Parathyroid adenoma (tissue), 2 donors: ENCODE measurements around the gene GAS6.

Source experiments
- H2AFZ ChIP-seq: fragments of 300-600 bp; sonication (generic); one replicate; pipeline ENCODE4 v1.7.0; 2017; ENCODE audit warnings: antibody characterized with exemption, mild to moderate bottlenecking
- H3K27ac ChIP-seq: fragments of 300-600 bp; sonication (generic); one replicate; pipeline ENCODE4 v1.7.0; 2017
- H3K27me3 ChIP-seq: fragments of 300-600 bp; sonication (generic); one replicate; pipeline ENCODE4 v1.7.0; 2017; ENCODE audit warnings: low read length; ENCODE audit not compliant: control insufficient read depth, insufficient read depth
- H3K36me3 ChIP-seq: fragments of 300-600 bp; sonication (generic); one replicate; pipeline ENCODE4 v1.7.0; 2017; ENCODE audit warnings: low read length; ENCODE audit not compliant: control insufficient read depth, insufficient read depth
- H3K4me1 ChIP-seq: fragments of 300-600 bp; sonication (generic); one replicate; pipeline ENCODE4 v1.7.0; 2017; ENCODE audit warnings: control low read depth
- H3K4me2 ChIP-seq: fragments of 300-600 bp; sonication (generic); one replicate; pipeline ENCODE4 v1.7.0; 2017; ENCODE audit warnings: low read length
- H3K4me3 ChIP-seq: fragments of 300-600 bp; sonication (generic); one replicate; pipeline ENCODE4 v1.7.0; 2017; ENCODE audit warnings: low read depth, low read length
- H3K79me2 ChIP-seq: fragments of 300-600 bp; sonication (generic); one replicate; pipeline ENCODE4 v1.7.0; 2017; ENCODE audit warnings: control low read depth
- H3K9ac ChIP-seq: fragments of 300-600 bp; sonication (generic); one replicate; pipeline ENCODE4 v1.7.0; 2017; ENCODE audit warnings: mild to moderate bottlenecking
- H3K9me3 ChIP-seq: fragments of 300-600 bp; sonication (generic); one replicate; pipeline ENCODE4 v1.7.0; 2017; ENCODE audit warnings: low read length; ENCODE audit not compliant: control insufficient read depth
- CTCF ChIP-seq: fragments of 300-600 bp; sonication (generic); IDR thresholded peaks from one replicate; pipeline ENCODE4 v1.7.0; 2017; ENCODE audit warnings: antibody characterized with exemption, mild to moderate bottlenecking
- donor health status: primary hyperparathyroidism.

Gene GAS6

DNA sequence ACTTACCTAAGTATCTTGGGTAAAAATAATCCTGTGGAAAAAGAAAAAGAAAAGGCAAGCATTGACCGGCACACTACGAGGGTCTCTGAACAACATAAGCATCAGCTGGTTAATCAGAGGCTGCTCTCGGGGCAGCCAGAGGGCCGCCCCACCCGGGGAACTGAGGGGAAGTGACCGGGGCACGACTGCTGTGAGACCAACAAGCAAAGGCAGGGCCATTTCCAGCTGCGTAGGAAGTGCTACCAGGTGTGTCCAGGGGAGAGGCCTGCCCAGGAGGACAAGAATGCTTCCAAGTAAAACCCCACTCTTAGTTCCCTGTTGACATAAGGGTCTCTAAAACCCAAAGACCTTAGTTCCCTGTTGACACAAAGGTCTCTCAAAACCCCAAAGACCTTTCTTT, 15.9 kb downstream of the GAS6 start:
- Histone ChIP-seq H3K9me3 (no peaks in the 10 kb centered on the region), H3K4me3 (no peak overlapping the region), H3K9ac (no peak overlapping the region), H3K27ac (no peak overlapping the region), H3K79me2 (peaks cover 23% of the 10 kb centered on the region), H3K27me3 (no peaks in the 10 kb centered on the region), H3K4me2 (no peak overlapping the region), H2AFZ (no peak overlapping the region), H3K4me1 (no peaks in the 10 kb centered on the region), H3K36me3 (no peaks in the 10 kb centered on the region)
- TF ChIP-seq CTCF = no peak

DNA sequence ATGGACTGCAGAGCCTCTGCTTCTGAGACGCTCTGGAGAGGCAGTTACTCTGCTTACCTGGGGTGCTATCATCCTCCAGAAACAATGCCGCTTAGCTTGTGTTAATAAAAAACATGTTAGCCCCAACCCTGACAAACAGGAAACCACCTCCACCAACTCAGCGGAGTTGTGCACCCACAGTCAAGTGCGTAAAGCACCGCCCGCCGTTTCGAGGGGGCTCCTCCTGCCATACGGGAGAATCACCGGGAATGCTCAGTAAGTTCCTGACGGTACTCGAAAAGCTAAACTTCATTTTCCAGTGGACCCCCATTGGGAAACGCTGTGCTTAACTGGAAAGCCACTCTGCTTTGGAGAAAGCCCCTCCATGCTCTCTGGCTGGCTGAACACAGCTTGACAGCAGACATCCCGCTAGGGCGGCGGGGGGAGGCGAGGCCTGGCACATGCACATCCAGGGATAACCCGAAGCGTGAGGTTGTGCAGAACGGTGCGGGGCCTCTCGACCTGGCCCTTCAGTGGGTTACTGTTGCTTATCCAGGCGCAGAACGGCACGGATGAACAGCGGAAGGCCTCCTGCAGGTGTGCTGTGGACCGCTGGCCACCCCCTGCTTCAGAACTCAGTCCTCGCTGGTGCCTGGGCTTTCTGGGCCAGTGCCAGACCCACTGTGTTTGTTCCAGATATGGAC, 17.1 kb downstream of the GAS6 start:
- Histone ChIP-seq H3K4me2 (no peak overlapping the region), H3K4me3 (no peak overlapping the region), H3K9me3 (no peaks in the 10 kb centered on the region), H3K4me1 (no peaks in the 10 kb centered on the region), H3K27ac (no peak overlapping the region), H3K36me3 (no peaks in the 10 kb centered on the region), H3K27me3 (no peaks in the 10 kb centered on the region), H3K79me2 (peaks cover 26% of the 10 kb centered on the region), H3K9ac (no peak overlapping the region), H2AFZ (no peak overlapping the region)
- no peak for TF ChIP-seq CTCF

DNA sequence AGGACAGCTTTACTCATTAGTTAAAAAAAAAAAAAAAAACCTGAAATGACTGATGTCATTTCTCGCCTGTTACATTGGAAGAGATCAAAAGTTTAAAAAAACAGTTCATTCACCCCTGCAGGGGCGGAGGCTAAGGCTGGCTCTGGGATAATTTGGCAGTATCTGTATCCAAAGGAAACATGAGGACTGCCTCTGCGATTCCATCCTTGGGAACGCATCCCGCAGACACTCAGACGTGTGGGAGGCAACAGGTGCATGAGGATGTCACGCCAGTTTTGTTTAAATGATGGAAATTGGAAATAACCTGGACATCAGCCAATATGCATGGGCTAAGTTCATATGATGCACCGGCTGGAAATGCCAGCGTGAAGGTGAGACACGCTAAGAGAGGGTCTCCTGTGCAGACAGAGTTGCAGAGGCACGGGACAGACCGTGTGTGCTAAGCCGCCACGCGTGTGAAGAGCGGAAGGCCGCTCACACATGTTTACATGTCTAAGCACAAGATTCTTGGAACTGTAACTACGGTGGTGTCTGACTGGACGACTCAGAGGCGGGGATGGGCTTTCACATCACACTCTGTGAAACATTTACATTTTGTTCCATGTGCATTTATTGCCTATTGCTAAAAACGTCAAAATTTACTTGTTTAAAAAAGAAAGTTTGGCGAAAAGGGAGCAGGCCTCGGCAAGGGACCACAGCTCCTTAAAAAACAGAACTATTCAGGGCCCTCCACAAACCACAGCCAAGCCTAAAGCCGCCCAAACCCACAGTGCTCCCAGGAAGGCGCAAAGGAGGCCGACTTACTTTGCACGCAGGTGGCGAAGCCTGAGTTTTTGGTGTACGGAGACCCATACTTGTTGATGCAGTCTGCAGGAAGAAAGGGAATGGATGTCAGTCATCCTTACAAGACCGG, 17.9 kb downstream of the GAS6 start:
- Histone ChIP-seq H3K4me2 (no peak overlapping the region), H3K9ac (no peak overlapping the region), H3K4me1 (no peaks in the 10 kb centered on the region), H3K36me3 (no peaks in the 10 kb centered on the region), H3K4me3 (no peak overlapping the region), H3K79me2 (peaks cover 25% of the 10 kb centered on the region), H3K27ac (no peak overlapping the region), H3K27me3 (no peaks in the 10 kb centered on the region), H3K9me3 (no peaks in the 10 kb centered on the region), H2AFZ (no peak overlapping the region)
- TF ChIP-seq CTCF = no peak

DNA sequence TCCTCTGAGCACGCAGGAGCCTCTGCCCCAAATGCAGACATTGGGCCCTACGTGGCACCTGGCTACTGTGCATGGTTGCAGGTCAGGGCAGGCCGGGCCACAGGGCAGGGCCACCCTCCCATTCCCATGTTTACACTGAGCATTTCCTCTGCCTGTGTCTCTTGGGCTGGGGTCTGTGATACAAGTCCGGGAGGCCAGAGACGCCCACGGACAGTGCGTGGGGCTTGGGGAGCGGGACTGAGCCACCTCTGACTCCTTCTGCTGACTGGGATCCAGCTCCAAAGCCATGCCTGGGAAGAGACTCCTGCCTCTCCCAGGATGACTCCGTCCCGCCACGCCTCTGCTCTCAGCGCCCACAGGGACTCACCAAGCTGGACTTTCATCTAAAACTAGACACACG, 18.8 kb downstream of the GAS6 start:
- Histone ChIP-seq H3K79me2 (peaks cover 15% of the 10 kb centered on the region), H3K27me3 (no peaks in the 10 kb centered on the region), H3K4me2 (no peak overlapping the region), H3K4me1 (no peaks in the 10 kb centered on the region), H2AFZ (no peak overlapping the region), H3K9ac (no peak overlapping the region), H3K4me3 (no peak overlapping the region), H3K36me3 (no peaks in the 10 kb centered on the region), H3K9me3 (no peaks in the 10 kb centered on the region), H3K27ac (no peak overlapping the region)
- no peak for TF ChIP-seq CTCF
